Hematopoietic multipotent progenitor cell treated with erythropoietin and hydrocortisone succinate and interleukin-3 and kit ligand, for 8 days (in vitro differentiated cells): ENCODE data around the gene JARID2.
A peak's percentile ranks its signal among the peaks of the same experiment; 100 is the strongest.

Experiments
- DNase-seq: peaks from one replicate; pipeline ENCODE4 v3.0.0-alpha.2; 2015

JARID2 gene

GRCh38 chr6:15500078-15500740 is 254.3 kb downstream of the JARID2 start:
- DNase-seq = no peak

- no peak for DNase-seq
Measured at GRCh38 chr6:15500901-15501825, 255.3 kb downstream of the JARID2 start.

GRCh38 chr6:15501826-15502445 is 256.1 kb downstream of the JARID2 start:
- DNase-seq = no peak

DNA sequence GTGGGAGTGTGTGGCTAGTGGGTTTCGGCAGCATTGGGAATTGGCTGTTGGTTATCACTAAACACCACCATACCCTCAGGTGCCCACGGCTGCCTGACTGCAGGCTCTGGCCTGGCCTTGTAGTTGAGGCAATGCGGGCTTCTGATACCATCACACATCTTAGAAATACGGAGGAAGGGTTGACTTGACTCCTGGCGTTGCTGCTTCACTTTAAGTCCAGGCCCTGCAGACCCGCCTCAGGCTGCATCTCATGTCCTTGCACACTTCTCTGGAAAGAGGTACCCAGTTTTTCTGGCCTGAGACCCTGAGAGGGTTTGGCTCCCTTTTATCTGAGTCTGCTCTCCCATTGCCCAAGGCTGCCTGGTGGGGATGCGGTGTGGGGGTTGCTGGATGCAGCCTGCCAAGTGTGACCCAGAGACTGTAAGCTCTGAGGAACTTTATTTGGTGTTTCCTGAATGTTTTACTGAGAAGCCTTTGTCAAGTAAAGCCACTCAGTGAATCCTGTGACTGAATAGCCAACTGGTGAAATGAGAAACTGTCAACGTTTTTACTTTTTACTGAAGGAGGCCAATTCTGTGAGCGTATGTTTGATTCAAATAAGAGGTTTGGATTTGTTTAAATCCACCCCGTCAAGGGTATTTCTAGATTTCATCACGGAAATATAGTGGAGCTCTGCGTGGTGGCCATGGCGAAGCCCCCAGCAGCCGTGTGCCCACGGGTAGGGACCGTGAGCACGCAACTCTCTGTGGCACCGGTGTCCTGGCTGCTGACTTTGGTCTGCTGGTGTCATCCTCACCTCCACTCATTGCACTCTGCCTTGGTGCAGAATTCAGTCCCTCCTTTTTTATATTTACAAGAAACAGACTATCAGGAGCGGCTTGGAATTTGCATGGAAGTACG is 256.8 kb downstream of the JARID2 start:
- no peak for DNase-seq

DNA sequence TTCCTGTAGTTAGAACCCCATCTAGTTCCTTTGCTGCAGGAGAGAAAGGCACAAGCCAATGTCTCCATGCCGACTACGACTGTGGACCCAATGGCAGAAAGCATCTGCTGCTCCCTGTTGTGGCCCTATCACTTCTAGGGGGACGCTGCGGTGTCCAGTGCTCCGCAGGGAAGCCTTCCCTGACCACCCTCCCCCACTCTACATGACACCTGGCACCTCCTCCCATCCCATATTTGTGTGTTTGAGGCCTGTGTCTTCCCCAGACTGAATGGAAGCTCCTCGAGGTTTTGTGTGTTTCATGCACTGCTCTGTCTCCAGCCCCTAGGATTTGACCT is 257.4 kb downstream of the JARID2 start:
- DNase-seq = no peak

GRCh38 chr6:15504040-15504495 is 258.2 kb downstream of the JARID2 start:
- no peak for DNase-seq

GRCh38 chr6:15504581-15505350 is 258.9 kb downstream of the JARID2 start:
- DNase-seq = no peak

- no peak for DNase-seq
Measured at GRCh38 chr6:15505463-15505918, 259.6 kb downstream of the JARID2 start.

DNA sequence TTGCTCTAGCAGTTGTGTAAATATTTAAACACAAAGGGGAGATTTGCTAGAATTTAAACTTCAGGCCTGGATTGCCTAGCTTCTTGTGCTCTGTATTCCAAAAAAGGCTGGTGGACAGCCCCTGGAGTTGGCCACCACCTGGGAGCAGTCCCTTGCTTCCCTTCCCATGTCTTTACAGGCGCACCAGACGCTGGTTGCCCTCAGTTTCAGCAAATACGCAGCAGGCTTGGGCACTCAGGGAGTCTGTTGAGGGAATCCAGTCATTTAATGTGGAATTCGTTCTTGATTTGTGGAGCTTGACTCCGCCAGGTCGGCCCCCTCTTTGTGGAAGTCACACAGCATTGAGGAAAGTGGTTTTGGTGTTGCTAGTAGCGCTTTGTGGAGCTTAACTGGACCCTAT is 260.2 kb downstream of the JARID2 start:
- no peak for DNase-seq

DNA sequence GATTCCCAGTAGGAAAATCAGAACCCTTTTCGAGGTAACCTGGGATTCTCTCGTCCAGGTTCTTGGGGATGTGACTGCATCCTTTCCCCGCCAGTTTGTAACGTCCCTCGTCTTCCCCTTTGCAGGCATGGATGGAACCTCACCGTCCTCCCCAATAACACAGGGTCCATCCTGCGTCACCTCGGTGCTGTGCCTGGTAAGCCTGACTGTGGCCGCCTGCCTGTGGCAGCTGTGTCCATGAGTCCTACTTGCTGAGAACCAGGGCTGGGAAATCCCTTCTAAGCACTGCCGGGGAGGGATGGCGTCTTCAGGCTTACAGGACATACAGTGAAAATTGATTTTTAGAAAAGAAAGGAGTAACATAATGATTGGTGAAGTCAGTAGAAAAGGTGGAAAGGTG is 261.4 kb downstream of the JARID2 start:
- DNase-seq = no peak

- DNase-seq = no peak
Measured at GRCh38 chr6:15507746-15508145, 261.9 kb downstream of the JARID2 start.

DNA sequence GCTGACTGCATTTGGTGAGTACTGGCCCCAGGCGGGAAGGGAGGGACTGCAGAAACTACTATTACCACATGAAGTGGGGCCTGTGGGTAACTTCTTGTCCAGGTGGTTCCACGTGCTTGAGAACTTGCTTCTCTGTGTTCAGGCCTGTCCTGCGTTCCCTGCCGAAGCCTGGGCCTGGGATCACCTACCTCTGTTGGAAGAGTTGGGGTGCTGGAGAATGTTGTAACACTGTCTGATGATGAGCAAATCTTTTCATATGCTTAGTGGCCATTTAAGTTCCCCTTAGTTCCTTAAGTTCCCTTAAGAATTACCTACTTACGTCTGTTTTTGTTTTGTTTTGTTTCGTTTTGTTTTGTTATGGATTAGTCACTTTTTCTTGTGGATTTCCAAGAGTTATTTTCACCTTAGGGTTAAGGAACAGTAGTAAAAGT is 262.6 kb downstream of the JARID2 start:
- DNase-seq = no peak

DNA sequence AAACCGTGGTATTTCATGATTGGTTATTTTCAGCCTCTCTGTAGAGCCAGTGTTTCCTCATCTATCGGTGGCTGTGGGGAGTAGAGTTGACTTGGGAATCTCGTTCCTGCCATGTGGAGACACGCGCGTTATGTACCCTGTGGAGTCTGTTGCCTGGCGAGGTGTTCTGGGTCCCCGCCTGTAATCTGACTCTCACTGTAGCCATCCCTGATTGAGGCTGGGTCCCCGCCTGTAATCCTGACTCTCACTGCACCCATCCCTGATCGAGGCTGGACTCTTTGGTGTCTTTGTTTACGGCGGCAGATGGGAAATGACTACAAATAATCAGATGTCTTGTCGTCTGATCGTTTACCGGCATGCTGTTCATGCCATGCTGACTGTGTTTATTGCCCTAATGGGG is 263.1 kb downstream of the JARID2 start:
- DNase-seq = no peak

GRCh38 chr6:15509335-15509933 is 263.6 kb downstream of the JARID2 start:
- no peak for DNase-seq

GRCh38 chr6:15510121-15510520 is 264.3 kb downstream of the JARID2 start:
- no peak for DNase-seq

GRCh38 chr6:15510536-15511247 is 264.8 kb downstream of the JARID2 start:
- no peak for DNase-seq

GRCh38 chr6:15511248-15512125 is 265.6 kb downstream of the JARID2 start:
- no peak for DNase-seq

GRCh38 chr6:15512126-15512525 is 266.3 kb downstream of the JARID2 start:
- DNase-seq = peak; percentile 11

DNA sequence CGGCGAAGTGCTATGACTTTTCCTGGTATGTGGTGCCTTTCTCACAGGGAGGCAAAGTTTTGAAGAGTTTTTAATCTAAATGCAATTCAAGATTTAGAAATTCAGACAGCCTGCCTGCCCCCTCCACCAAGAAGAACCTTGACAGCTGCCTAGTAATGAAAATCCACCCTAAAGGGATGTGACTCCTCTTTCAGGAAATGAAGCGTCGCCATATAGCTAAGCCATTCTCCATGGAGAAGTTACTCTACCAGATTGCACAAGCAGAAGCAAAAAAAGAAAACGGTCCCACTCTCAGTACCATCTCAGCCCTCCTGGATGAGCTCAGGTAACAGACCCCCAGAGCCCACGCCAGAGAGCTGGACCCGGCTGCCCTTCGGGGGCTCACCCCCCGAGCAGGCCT is 266.9 kb downstream of the JARID2 start:
- no peak for DNase-seq
